Measurements from ENCODE around the gene GTF3A. TPM values are rescaled to one million over a fixed set of nuclear protein-coding genes. Genes with fewer than 3 reads are reported as not detected.

Gene GTF3A
- total RNA-seq, 1 donor from 2014 or later, result 91.3 TPM

DNA sequence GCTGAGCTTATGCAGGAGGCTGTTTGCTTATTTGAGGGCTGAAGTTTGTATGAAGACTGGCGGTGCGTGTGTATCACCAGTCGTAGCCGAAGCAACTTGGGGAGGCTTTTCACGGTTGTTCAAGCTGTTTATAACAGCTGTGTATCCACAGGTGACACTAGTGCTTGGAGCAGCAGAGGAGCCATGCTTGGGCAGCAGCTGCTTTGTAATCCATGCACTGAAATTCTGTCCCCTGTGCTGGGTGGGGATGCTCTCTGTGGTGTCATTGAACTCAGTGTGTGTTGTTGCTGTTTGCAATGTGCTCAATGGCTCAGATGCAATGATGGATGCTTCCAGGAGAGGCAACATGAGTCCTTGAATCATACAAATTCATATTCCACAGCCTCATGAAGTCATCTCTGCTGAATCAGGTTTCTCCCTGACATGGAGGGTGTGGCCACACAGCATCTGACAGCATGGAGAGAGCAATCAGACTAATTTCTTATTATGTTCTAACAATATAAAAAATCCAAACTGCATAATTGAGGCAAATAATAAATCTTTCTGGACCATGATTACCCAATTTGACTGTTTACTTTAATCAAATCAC lies 18.8 kb upstream of the GTF3A start:
- DNase-seq, result peak; percentile 81

DNA sequence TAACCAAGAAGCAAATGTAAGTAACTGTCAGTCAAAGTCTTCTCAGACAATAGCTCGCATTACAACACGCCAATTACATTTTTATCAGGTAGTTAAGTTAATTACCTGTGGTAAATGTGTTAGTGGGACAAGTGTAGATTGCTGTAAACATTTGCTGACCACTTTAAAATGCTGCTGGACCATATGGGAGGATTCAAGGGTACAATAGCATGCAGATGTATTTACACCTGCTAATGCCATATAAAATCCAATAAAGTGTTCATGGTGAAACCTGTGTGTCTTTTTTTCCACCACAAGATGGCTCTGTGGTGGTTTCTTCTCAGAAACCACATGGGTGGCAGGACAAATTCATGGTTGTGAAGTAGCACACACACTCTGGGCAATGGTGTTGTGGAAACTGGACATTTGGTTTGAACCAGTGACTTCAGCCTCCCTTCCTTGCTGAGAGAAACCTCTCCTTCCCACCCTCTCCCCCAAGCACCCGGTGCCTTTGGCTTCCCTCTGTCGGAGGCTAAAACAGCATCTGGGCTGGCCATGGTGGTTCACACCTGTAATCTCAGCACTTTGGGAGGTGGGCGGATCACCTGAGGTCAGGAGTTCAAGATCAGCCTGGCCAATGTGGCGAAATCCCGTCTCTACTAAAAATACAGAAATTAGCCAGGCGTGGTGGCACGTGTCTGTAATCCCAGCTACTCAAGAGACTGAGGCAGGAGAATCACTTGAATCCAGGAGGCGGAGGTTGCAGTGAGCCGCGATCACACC lies 18.1 kb upstream of the GTF3A start:
- peak; percentile 46 for DNase-seq

DNA sequence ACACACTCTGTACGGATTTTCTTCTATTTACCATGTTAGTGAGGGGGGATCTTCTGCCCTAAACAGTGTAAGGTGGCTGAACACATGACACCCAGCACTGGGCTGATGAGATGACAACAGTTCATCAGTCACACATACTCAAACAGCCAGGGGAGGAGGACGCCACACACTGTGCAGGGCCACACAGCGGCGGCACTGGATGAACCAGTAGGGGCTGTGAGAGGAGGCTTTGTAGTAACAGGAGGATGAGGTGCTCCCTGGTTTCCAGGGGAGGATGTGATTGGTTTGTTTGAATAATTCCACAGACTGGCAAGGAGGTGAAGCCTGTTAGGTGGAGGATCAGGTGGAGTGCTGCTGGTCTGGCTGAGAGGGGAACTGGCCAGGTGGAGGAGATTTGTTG lies 16.3 kb upstream of the GTF3A start:
- DNase-seq, result no peak

DNA sequence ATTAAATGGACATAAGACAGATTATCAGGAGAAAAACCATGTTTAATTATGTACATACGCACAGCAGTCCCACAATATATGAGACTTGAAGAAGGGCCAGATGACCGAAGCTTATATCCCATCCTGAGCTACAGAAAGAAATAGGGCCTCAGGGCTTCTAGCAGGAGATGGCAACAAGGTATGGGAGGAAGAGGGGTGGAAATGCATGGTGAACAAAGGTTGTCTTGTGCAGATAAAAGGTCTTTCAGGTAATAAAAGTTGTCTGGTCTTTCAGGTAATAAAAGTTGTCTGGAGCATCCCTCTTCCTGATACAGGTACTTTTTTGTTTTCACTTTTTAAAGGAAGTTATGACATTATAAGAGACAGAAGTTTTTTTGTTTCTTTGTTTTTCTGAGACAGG lies 15.4 kb upstream of the GTF3A start:
- DNase-seq, result no peak

DNA sequence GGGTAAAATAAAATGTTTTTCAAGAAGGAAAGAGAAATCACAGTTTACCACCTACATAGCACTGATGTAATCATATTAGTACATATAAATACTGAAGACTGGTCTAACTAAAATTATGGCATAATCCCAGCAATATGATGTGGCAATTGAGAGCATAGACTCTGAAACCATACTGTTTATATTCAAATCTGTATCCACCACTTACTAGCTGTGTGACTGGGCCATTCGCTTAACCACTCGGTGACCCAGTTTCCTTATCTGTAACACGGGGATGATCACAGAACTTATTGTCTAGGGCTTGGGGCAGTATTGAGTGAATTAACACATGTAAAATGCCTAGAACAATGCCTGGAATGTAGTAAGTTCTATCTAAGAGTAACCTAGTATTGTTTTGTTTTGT lies 13.1 kb upstream of the GTF3A start:
- DNase-seq, result no peak

DNA sequence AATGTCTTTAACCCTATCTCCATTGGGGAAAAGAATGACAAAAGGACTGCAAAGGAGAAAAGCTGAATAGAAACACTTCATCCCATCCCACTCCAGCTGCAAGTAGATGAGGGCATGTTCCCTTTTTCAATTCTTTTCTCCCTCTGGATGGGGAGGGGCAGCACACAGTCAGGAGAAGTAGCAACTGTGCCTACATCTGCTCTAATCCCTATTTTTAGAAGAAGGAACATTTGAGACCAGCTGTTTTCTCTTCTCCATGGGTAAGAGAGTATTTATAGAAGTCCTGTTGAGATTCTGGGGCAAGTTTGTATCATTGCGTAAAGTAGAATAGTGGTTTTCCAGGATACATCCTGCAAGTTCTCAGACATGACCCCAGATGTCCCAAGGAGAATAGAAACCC lies 9.3 kb upstream of the GTF3A start:
- peak; percentile 81 for DNase-seq

DNA sequence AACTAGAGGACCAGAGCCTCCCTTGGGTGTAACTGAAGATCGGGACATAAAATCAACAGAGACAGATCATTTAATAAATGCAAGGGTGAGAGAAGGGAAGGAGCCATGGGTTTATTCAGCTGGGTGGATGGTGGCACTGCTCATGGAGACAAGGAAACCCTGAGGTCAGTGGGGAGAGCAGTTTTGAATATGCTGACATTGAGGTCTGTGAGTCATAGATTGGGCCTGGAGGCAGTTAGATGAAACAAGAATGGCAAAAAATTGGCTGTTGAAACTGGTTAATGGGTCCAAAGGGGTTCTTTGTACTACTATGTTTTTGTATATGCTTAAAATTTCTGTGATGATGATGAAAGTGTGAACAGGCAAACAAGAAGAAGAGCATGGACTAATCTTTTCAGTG lies 5.1 kb upstream of the GTF3A start:
- no peak for DNase-seq

DNA sequence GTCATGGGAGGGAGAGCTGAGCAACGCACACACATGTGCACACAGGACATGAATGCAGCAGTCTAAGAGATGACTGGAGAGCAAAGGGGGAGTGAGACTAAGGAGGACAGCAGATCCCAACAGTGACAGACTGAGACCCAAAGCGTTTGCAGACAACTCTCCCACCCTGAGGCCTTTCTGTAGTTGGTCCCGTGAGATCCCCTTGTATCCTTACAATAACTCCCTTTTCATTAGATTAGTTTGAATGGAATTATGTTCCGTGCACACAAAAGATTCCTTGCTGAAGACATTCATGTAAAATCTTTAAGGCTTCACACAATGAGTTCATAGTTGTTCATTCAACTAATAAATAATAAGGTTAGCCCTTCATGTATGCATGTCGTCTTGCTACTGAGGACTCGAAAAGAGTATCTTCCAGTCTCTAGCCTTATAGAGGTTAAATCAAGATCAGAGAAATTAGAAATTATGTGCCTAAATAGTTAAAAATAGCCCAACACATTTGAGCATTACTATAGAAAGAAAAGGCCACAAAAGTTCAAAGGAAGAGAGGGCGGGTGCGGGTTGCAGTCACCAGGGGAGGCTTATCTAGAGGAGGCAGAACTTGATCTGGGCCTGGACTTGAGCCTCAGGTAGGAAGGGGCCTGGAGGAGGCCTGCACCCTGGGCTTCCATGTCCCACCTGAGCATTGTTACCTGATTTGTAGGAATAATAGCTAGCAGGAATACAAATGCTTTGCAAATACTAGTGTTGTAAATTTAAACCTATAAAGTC lies 3.1 kb upstream of the GTF3A start:
- no peak for DNase-seq

DNA sequence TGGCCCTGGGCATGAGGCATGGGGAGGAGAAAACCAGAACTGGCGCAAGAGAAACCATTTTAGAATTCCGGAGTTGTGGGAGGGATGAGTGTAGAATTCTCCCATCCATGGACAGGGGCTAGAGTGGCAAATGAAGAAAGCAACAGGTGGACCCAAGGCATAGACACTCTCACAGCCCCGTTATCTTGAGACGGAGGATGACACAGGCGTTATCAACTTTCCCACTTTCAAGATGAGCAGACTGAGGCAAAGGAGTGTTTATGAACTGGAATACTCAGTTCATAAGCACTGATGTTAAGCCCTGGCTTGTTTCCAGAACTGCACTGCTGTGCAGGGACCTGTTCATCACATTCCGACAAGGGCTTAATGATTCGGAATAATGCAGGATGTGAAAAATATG lies 1.1 kb upstream of the GTF3A start:
- DNase-seq, result peak; percentile 6

DNA sequence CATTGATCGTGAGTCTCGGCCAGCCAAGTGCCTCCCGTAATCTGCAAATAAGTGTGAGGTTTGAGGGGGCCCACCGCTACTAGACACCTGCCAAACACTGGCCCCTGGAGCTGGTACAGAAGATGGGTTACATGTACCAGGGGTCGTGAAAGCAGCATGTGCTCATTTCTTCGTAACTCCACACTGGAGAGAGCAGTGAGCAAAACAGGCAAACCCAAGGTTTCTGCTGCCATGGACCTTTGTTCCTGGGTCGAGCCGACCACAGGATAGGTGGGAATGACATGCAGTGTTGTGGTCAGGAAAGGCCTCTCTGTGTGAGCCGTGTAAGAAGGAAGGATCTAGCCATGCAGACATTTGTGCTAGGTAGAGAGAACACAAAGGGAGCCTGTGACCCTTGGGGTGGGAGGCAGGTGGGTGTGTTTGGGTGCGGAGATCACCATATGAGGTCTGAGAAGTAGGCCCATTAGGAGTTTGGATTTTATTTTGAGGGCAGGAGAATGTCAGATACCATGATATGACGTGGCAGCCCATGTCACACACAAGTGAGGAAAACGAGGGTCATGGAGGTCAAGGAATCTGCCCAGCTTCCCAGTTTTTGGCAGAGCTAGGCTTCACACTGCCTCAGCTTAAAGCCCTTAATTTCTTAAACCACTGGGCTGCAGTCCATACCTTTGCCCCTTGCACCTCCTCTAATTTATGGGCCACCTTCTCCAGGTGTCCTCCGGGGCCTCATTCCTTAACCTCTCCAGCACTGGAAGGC lies 919 bp downstream of the GTF3A start:
- DNase-seq, result no peak

DNA sequence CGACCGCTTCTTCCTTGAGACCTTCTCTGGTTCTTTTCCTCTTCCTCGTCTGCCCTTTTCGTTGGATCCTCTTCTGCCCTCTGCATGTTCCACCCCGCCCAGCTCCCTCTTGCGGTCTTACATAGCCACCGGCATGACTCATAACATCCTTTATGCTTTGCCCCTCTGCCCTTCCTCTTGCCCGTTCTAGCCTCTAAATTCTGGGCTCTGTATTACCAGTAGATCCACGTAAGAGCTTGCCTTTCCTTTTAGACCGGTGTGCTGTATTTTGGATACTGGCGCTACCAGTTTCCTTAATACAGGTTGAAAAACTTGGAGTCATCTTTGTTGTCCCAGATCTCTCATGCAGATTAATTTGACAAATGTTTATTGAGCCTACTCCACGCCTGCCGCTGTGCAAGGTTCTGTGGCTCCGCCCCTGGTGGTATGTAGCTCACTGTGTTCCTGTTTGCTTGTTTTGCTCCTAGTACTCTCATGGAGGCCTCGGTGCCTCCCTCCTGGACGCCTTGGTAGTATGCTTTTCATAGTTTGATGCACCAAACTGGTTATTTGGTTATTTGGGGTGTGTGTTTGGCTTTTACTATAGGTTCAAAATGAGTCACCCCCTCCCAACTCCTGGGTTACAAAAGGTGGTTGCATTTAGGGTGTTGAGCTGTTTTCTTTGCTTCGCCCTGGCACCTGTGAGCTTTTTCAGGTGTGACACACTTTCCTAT lies 1.7 kb downstream of the GTF3A start:
- DNase-seq, result peak; percentile 56

DNA sequence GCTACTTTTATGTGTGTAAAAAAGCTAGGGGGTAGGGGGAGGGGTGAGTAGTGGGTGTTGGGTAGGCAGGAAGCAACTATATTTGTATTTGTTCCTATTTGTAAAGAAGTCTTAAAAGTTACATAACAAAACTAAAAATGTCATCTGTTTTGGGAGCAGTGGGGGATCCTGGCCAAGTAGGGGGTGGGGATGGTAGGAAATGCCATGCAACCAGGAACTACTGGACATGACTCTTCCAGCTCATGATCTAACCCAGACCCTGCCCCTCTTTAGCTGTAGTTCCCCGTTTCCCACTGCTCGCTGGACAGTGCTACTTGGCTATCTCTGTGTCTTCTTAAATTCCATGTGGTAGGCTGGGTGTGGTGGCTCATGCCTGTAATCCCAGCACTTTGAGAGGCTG lies 3.2 kb downstream of the GTF3A start:
- no peak for DNase-seq

DNA sequence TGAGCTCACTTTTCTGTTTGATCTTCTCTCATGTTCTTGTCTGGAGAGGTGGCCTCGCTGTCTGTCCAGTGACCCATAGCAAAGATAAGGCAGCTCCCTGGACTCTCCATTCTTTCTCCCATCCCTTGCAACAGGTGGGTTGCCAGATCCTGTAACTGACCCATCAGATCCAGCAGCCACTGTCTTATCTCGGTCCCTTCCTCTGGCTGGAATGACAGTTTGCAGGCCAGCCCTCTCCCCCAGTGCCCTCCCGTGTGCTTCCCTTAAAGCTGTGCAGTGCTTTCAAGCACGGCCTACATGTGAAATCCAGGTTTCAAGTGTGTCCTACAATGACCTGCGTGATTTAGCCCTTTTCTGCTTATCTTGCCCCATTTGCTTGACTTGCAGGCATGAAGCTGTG lies 3.7 kb downstream of the GTF3A start:
- no peak for DNase-seq

DNA sequence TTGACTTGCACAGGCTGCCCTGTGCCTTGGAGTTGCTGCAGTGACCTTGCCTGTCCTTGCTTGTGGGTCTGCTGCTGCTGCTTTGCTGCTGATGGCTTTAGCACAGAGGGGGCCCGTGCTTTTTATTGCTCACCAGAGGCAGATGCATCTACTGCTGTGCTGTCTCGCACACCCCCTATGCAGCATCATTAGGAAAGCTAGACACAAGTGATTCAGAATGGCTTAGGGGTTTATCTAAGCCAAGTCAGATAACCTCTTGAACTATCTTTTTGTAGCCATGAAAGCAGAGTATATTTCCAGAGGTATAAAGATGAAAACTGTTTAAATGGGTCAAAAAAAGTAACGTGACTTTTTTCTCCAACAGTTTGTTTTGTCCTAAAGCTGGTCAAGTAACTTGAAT lies 7.8 kb downstream of the GTF3A start:
- DNase-seq, result no peak

DNA sequence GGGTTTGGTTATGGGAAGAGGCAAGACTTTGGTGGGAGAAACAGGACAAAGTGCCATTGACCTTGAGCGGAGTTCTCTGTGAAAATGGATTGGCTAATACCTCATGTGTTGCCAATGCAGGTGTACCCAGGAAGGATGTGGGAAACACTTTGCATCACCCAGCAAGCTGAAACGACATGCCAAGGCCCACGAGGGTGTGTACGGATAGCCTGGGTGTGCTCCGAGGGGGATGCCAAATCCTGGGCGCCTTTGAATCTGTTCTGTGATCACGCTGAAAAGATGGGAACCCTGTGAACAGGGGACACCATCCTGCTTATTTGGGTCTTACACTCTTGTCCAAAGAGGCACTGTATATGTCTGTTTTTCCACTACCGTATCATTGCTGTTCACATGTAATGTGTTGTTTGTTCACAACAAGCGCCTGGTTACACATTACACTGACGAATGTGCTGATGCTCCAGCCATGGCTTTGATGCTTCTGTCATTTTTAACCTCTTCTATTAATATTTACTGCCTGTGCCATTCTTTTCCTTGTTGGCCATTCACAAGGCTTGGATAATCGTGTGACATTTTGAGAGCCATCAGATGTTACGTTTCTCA lies 8.3 kb downstream of the GTF3A start:
- DNase-seq, result no peak

DNA sequence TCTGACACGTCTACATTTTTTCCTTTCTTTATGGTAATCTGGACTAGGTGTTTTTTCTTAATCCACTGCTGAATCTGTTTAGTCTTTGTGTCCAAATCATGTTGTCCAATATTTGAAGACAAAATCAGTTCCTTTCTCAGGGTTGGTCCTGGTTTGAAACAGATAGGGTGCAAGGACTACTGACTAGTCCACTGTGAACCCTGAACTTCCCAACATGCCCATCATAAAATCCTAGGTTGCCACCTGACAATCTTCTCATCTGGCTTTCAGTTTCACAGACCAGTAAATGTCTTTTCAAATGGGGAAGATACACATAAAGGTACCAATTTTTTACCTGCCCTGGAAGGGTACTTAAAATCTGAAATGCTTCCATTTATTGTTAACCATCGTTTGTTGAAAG lies 12.7 kb downstream of the GTF3A start:
- no peak for DNase-seq

DNA sequence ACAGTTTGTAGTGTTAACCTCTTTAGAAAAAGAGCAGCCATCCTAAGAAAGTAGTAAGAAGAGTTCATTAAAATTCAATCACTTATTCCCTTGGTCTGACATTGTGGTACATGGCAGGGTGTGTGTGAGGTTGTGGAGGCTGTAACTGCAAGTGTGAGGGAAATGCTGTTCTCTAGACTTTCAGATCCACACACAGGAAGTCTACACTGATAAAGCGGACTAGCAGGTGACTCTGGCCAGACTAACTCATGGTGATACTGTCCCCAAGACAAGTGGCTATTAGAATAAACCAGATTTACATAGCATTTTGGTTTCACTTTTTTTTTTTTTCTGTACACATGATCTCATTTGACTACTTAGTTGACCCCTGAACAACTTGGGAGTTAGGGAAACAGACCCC lies 16.0 kb downstream of the GTF3A start:
- DNase-seq, result no peak

DNA sequence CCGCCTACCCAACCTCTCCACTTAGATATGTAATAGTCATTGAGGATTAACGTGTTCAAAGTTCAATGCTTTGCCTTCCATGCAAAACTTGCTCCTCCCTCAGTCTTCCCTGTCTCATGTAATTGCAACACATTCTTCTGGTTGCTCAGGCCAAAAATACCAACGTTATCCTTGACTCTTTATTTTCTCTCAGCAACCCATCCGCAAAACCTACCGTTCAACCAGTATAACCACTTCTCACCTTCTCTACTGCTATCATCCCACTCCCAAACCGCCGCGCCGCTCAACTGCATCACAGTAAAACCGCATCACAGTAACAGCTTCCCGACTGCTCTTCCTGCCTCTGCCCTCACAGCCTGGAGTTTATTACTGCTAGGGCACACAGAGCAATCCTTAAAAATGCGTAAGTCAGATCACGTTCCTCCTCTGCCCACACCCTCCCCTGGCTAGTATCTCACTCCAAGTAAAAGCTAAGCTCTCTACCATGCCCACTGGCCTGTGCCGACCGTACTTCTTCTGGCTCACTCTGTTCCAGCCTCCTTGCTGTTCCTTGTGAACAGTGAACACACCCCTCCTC lies 17.7 kb downstream of the GTF3A start:
- peak; percentile 8 for DNase-seq

DNA sequence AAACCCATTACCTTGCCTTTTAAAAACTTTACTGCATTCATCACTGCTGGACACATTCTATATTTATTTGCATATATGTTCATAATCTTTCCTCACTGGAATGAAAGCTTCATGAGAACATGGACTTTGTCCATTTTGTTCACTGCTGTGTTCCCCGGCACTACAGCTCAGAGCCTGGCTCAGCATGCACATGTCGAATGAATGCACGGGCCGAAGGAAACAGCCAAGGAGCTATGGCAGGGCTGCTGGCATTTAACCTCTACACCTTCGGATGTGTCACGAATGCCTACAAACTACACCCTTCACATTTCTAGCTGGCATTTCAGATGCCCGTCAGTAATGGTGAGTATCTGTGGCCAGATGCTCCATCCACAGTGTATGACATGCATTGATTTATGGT lies 18.4 kb downstream of the GTF3A start:
- DNase-seq, result no peak

DNA sequence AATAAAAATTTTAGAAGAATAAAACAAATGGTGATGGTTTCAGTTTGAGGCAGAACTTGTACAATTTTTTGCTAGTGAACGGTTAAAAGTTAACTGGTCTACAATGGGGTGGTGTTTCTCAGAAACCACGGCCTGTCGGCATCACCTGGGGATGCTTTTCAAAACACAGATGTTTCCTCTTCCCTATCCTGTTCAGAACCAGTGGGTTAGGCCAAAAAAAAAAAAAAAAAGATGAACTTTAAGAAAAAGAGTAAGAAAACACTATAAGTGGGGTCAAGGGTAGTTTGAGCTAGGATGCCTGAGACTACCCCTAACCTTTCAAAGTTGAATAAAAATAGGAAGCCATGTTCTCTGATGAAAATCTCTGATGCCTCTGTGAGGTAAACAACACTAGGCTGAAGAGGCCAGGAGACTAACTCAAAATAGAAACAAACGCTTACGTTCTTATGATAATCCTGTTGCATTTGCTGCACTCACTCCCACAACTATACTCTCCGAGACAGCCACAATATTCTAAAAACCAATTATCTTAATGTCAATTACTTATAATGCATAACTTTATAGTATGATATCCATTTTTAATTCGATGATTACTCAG lies 22.7 kb downstream of the GTF3A start:
- DNase-seq, result peak; percentile 13

DNA sequence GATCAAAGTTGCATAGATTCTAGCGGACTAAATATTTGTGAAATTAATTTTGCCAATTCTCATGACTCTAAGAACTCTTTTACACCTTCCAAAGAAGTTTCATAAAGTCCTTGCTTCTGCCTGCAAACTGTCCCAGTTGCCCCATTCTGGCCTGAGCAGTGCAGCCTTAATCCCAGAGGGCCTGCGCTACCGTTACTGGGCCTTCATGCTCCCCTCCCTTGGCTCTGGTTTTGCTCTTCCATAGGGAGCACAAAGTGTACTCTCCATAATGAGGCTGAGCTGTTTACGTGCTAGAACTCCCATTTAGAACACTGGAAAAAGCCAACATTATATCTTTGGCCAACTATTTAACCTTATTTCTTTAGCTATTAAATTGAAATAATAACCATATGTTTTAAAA lies 23.9 kb downstream of the GTF3A start:
- DNase-seq, result no peak

Data from tongue (tissue), 2 donors.